Rectal smooth muscle tissue (tissue), 1 donor: ENCODE data around the gene ZFYVE27.

Source experiments
- H3K27ac ChIP-seq: one replicate; pipeline ENCODE4 v1.7.0; 2013; ENCODE audit warnings: low read depth, low read length, inconsistent platforms
- H3K27me3 ChIP-seq: one replicate; pipeline ENCODE4 v1.7.0; 2013; ENCODE audit warnings: low read length; ENCODE audit not compliant: control insufficient read depth, insufficient read depth
- H3K36me3 ChIP-seq: one replicate; pipeline ENCODE4 v1.7.0; 2013; ENCODE audit warnings: low read length; ENCODE audit not compliant: control insufficient read depth, insufficient read depth
- H3K4me1 ChIP-seq: one replicate; pipeline ENCODE4 v1.7.0; 2013; ENCODE audit warnings: low read length; ENCODE audit not compliant: control insufficient read depth, insufficient read depth
- H3K4me3 ChIP-seq: one replicate; pipeline ENCODE4 v1.7.0; 2013; ENCODE audit warnings: low read length
- H3K9ac ChIP-seq: one replicate; pipeline ENCODE4 v1.7.0; 2013; ENCODE audit warnings: low read length

Gene ZFYVE27

DNA sequence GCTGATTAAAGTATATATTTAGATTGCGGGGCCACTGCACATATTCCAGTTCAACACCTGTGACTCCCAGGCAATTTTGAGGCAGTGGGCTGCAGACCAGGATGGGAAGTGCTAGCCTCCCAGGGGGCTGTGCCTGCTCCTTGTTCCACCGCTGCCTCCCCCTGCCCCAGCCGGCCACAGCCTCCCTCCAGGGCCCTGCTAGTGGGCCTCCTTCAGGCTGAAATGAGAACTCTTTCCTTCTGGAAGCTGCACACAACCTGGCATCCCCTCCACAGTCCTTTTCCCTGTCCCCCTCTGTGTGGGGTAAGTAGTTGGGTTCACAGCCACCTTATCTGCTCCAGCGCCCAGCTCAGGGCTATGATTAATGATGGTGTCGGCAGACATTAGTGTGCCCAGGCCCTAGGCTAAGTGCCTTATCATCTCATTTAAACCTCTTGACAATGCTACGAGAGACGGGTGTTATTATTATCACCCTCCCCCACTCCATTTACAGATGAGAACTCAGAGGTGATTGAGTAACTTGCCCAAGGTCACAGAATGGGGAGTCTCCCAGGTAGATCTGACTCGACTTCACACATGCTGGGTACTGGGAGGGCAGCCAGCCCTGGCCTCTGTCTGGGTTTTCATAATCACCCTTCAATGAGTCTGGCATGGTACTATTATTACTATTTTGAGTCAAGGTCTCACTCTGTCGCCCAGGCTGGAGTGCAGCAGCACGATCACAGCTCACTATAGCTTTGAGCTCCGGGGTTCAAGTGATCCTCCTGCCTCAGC, 45.7 kb downstream of the ZFYVE27 start:
- H3K4me3 ChIP-seq, result no peak overlapping the region
- H3K36me3 ChIP-seq, result no peaks in the 10 kb centered on the region
- no peaks in the 10 kb centered on the region for H3K27me3 ChIP-seq
- H3K27ac ChIP-seq, result no peak overlapping the region
- no peaks in the 10 kb centered on the region for H3K4me1 ChIP-seq
- no peak overlapping the region for H3K9ac ChIP-seq

DNA sequence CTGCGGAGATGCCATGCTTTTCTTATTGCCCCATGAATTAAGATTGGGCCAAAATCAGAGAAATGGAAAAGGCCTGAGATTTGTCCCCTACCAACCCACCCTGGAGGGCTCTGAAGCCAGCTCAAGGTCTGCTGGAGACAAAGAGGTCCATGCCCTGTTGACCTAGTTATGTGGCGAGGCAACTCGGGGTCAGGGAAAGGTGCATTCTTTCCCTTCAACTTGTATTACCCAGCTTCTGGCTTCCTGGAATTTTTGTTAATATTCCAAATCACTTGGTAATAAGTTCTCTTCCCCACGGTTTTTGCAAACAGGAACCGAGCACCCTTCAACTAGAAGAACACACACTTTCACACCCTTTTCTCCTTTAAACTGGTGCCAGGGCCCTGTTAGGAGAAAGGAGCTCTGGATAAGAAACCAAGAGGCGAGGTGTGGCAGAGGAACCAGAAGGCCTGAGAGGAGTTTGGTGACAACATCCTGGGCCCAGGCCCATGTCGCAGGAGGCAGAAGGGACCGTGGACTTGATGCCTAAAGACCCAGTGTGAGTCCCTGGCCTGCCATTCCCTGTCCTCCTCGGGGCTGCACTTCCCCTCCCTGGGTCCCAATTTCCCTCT, 47.4 kb downstream of the ZFYVE27 start:
- no peak overlapping the region for H3K27ac ChIP-seq

GRCh38 chr10:97785231-97785630, 48.3 kb downstream of the ZFYVE27 start:
- Histone ChIP-seq H3K9ac (no peak overlapping the region), H3K4me1 (no peaks in the 10 kb centered on the region), H3K4me3 (no peak overlapping the region), H3K27me3 (no peaks in the 10 kb centered on the region), H3K27ac (no peak overlapping the region), H3K36me3 (no peaks in the 10 kb centered on the region)

More for the DNA sequence above, 47.4 kb downstream of the ZFYVE27 start:
- H3K27me3 ChIP-seq, result no peaks in the 10 kb centered on the region
- H3K4me3 ChIP-seq, result no peak overlapping the region
- H3K9ac ChIP-seq, result no peak overlapping the region
- H3K36me3 ChIP-seq, result no peaks in the 10 kb centered on the region
- no peaks in the 10 kb centered on the region for H3K4me1 ChIP-seq

GRCh38 chr10:97785731-97786130, 48.8 kb downstream of the ZFYVE27 start:
- no peaks in the 10 kb centered on the region for H3K4me1 ChIP-seq
- H3K36me3 ChIP-seq, result no peaks in the 10 kb centered on the region
- no peak overlapping the region for H3K9ac ChIP-seq
- H3K27me3 ChIP-seq, result no peaks in the 10 kb centered on the region
- H3K27ac ChIP-seq, result no peak overlapping the region
- no peak overlapping the region for H3K4me3 ChIP-seq

DNA sequence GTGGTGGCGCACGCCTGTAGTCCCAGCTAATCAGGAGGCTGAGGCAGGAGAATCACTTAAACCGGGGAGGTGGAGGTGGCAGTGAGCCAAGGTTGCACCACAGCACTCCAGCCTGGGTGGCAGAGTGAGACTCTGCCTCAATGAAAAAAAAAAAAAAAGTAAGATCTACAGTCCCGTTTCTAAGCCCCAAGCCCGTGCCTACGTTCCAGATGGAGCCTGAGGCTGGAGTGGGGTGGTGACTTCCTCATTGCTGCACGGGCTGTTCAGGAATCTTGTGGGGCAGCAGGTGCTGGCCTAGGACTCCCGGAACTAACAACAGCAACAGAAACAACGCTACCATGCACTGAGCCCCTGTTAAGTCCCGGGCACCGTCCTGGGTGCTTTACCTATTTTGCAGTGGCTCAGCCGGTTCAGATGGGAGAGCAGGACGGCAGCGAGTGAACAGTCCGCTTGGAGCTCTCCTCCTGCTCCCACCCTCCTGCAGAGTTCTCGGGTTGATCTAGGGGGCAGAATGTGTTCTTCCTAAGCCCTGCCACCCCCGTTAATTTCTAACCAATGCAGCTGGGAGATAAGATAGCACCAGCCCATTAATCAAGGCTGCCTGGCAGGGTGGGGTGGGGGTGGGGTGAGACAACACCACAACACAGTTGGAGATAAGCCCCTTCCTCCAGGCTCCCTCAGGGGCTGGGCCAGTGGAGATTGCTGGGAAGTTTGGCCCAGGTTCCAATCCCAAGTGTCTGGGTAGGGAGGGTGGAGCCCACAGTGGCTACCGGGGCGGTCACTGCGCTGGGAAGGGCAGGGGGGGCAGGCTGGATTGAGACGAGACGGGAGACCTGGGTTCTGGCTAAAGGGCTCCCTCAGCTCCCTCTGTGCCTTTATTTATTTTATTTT, 51.9 kb downstream of the ZFYVE27 start:
- Histone ChIP-seq H3K27me3 (no peaks in the 10 kb centered on the region), H3K36me3 (no peaks in the 10 kb centered on the region), H3K4me3 (no peak overlapping the region), H3K4me1 (no peaks in the 10 kb centered on the region), H3K27ac (no peak overlapping the region), H3K9ac (no peak overlapping the region)

DNA sequence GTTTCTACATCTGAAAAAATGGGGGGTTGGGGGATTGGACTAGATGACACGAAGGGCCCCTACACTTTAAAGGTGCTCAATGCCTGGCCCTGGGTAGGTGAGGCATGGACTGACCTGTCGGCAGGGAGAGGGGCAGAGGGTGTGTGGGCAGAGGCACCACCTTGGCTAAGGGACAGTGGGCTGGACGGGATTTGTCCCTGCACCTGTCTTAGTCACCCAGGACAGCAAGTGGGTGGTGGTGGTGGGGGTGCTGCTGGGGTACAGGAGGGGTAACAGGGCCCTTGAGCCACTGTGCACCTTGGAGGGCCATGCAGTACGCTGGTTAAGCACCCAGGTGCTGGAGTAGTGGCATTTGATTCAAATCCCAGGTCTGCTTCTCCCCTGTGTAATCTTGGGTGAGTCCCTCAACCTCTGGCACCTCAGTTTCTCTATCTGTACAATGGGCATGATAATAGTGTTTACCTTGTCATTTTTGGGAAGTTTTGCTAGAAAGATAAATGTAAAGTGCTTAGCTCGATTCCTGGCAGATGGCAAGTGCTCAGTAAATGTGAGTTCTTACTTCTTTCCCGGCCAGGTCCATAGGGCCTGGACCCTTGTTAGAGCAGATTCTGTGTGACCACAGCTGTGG, 53.0 kb downstream of the ZFYVE27 start:
- H3K27me3 ChIP-seq, result no peaks in the 10 kb centered on the region
- H3K4me1 ChIP-seq, result no peaks in the 10 kb centered on the region
- no peak overlapping the region for H3K4me3 ChIP-seq
- no peaks in the 10 kb centered on the region for H3K36me3 ChIP-seq
- no peak overlapping the region for H3K27ac ChIP-seq
- no peak overlapping the region for H3K9ac ChIP-seq

GRCh38 chr10:97791824-97792721, 55.1 kb downstream of the ZFYVE27 start:
- Histone ChIP-seq H3K27ac (no peak overlapping the region), H3K27me3 (no peaks in the 10 kb centered on the region), H3K9ac (no peak overlapping the region), H3K4me1 (no peaks in the 10 kb centered on the region), H3K4me3 (no peak overlapping the region), H3K36me3 (no peaks in the 10 kb centered on the region)

- Histone ChIP-seq H3K4me3 (no peak overlapping the region), H3K27ac (no peak overlapping the region), H3K27me3 (no peaks in the 10 kb centered on the region), H3K9ac (no peak overlapping the region), H3K36me3 (no peaks in the 10 kb centered on the region), H3K4me1 (no peaks in the 10 kb centered on the region)
Observed at GRCh38 chr10:97795886-97796285, 59.0 kb downstream of the ZFYVE27 start.

DNA sequence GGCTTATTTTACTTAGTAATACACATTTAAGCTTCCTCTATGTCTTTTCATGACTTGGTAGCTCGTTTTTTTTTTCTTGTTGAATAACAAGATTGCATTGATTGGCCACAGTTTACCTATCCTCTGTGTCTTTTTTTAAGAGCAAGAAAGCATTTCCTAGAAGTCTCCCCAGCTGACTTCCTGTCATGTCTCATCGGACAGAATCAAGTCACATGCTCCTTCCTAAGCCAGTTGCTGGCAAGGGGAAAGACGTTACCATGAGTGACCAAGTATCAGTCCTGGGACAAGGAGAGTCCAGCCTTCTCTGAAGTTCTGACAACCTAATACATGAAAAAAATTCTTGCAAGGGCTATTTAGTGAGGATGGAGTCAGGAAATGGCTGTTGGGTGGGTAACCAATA, 59.7 kb downstream of the ZFYVE27 start:
- Histone ChIP-seq H3K9ac (no peak overlapping the region), H3K27ac (no peak overlapping the region), H3K4me3 (no peak overlapping the region), H3K4me1 (no peaks in the 10 kb centered on the region), H3K27me3 (no peaks in the 10 kb centered on the region), H3K36me3 (no peaks in the 10 kb centered on the region)

- Histone ChIP-seq H3K4me1 (no peaks in the 10 kb centered on the region), H3K27me3 (no peaks in the 10 kb centered on the region), H3K27ac (no peak overlapping the region), H3K4me3 (no peak overlapping the region), H3K9ac (no peak overlapping the region), H3K36me3 (no peaks in the 10 kb centered on the region)
Observed at GRCh38 chr10:97798958-97799610, 62.2 kb downstream of the ZFYVE27 start.

DNA sequence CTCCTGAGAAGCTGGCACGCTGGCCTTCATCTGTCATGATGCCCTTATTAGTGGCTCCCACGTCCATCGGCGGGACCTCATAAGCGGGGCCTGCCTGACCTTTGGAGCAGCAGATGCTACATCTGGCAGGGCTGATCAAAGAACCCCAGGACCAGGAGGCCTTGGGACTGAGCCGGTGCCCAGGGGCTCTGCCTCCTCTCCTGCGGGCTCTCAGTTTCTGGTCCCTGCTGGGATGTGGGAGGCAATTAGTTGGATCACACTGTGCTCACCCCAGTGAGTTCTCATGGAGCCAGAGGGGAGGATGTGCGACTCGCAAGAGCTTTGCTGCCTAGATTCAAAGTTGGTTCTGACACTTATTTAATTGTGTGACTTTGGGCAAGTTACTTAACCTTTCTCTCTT, 63.5 kb downstream of the ZFYVE27 start:
- Histone ChIP-seq H3K4me1 (no peaks in the 10 kb centered on the region), H3K36me3 (no peaks in the 10 kb centered on the region), H3K9ac (no peak overlapping the region), H3K4me3 (no peak overlapping the region), H3K27me3 (no peaks in the 10 kb centered on the region), H3K27ac (no peak overlapping the region)
